H1 (cell line): ENCODE data around the gene HSPA4. TPM values are rescaled to one million over a fixed set of nuclear protein-coding genes. Genes with fewer than 3 reads are reported as not detected.

Experiments used
- CTCF ChIA-PET: fragments of 300-600 bp; sonication (Branson Sonifier 250); formaldehyde crosslinking; loops from one replicate; lab custom pipeline; 2021; ENCODE audit not compliant: partially characterized antibody; lab: Charles Lee
- POLR2A ChIA-PET: fragments of 300-600 bp; sonication (Branson Sonifier 250); formaldehyde crosslinking; loops from one replicate; lab custom pipeline; 2021; ENCODE audit warnings: inconsistent platforms; ENCODE audit not compliant: partially characterized antibody; lab: Charles Lee
- DNase-seq, 2 experiments: peaks; one replicate each; pipeline versions ENCODE4 v3.0.0 to v3.0.0-alpha.2; 2010 to 2022; ENCODE audit warnings: low spot score in 2 of 2, low read depth in 1 of 2, mixed read lengths in 1 of 2
- FAIRE-seq: peaks from 2 replicates; lab custom pipeline; 2011; peaks lifted over from hg19 to GRCh38; lab: Jason Lieb, UNC
- H2AFZ ChIP-seq: 2 replicates; pipeline ENCODE4 v1.8.1; 2012; ENCODE audit warnings: low read length, inconsistent platforms
- H2AK5ac ChIP-seq: 2 replicates; pipeline ENCODE4 v1.6.1; 2013; ENCODE audit warnings: low read depth, low read length
- H2BK120ac ChIP-seq: replicated peaks from 2 replicates; pipeline ENCODE3; 2013; ENCODE audit warnings: low read depth, low read length, inconsistent platforms
- H2BK12ac ChIP-seq: 2 replicates; pipeline ENCODE4 v1.6.1; 2013; ENCODE audit warnings: low read depth, low read length
- H2BK15ac ChIP-seq: 2 replicates; pipeline ENCODE4 v1.6.1; 2013; ENCODE audit warnings: low read length
- H2BK20ac ChIP-seq: 2 replicates; pipeline ENCODE4 v1.6.1; 2013; ENCODE audit warnings: low read length
- H2BK5ac ChIP-seq: 2 replicates; pipeline ENCODE4 v1.6.1; 2013; ENCODE audit warnings: low read depth, low read length
- H3K14ac ChIP-seq: 2 replicates; pipeline ENCODE4 v1.6.1; 2013; ENCODE audit warnings: inconsistent platforms; ENCODE audit not compliant: insufficient read length
- H3K18ac ChIP-seq: 2 replicates; pipeline ENCODE4 v1.6.1; 2013; ENCODE audit warnings: low read length; ENCODE audit errors: extremely low read depth
- H3K23ac ChIP-seq: 2 replicates; pipeline ENCODE4 v1.6.1; 2013; ENCODE audit warnings: inconsistent platforms; ENCODE audit not compliant: insufficient read length
- H3K23me2 ChIP-seq: 2 replicates; pipeline ENCODE4 v1.6.1; 2013; ENCODE audit warnings: low read depth, low read length
- H3K27ac ChIP-seq: 2 replicates; pipeline ENCODE4 v1.6.1; 2011; ENCODE audit warnings: low read depth, low read length, inconsistent platforms
- H3K27me3 ChIP-seq, 4 experiments: replicated peaks in 1 of 4; 1 replicate in 1 of 4; 2 replicates in 3 of 4; pipeline versions ENCODE4 v1.6.1 to v1.8.1; 2011 to 2013; ENCODE audit warnings: low read length in 3 of 4, mild to moderate bottlenecking in 3 of 4, inconsistent platforms in 2 of 4, mixed read lengths in 2 of 4, moderate library complexity in 1 of 4; ENCODE audit not compliant: control insufficient read depth in 3 of 4, insufficient read depth in 3 of 4; ENCODE audit errors: extremely low read depth in 1 of 4
- H3K36me3 ChIP-seq, 4 experiments: 2 replicates each; pipeline versions ENCODE4 v1.6.1 to v1.8.1; 2011 to 2013; ENCODE audit warnings: mild to moderate bottlenecking in 4 of 4, low read length in 3 of 4, moderate library complexity in 2 of 4, control low read depth in 1 of 4, inconsistent platforms in 1 of 4; ENCODE audit not compliant: insufficient read depth in 4 of 4, control insufficient read depth in 2 of 4
- H3K4ac ChIP-seq: replicated peaks from 2 replicates; pipeline ENCODE3; 2013; ENCODE audit warnings: low read length, low read depth, mixed read lengths, inconsistent platforms; ENCODE audit not compliant: insufficient read length
- H3K4me1 ChIP-seq, 4 experiments: replicated peaks in 1 of 4; 1 replicate in 1 of 4; 2 replicates in 3 of 4; pipeline versions ENCODE4 v1.6.1 to v1.8.1; 2011 to 2013; ENCODE audit warnings: low read length in 3 of 4, inconsistent platforms in 2 of 4, mixed read lengths in 1 of 4; ENCODE audit not compliant: insufficient read depth in 4 of 4, control insufficient read depth in 3 of 4
- H3K4me2 ChIP-seq, 2 experiments: 2 replicates each; pipeline versions ENCODE4 v1.6.1 to v1.8.1; 2011 to 2013; ENCODE audit warnings: low read depth in 2 of 2, low read length in 2 of 2, control low read depth in 1 of 2, inconsistent platforms in 1 of 2, mild to moderate bottlenecking in 1 of 2; ENCODE audit not compliant: insufficient read depth in 1 of 2
- H3K4me3 ChIP-seq, 4 experiments: fragments of 200-600, 300-600 bp in 1 of 4; sonication (generic), shearing (Covaris generic), sonication (Bioruptor Twin) in 1 of 4; 2 replicates each; pipeline versions ENCODE4 v1.5.1 to v1.8.1; 2011 to 2016; ENCODE audit warnings: low read length in 4 of 4, low read depth in 3 of 4, control low read depth in 2 of 4, inconsistent platforms in 2 of 4, mild to moderate bottlenecking in 2 of 4, mixed read lengths in 1 of 4, moderate library complexity in 1 of 4; ENCODE audit not compliant: insufficient read depth in 2 of 4; ENCODE audit errors: extremely low read depth in 1 of 4
- H3K56ac ChIP-seq: replicated peaks from 2 replicates; pipeline ENCODE3; 2013; ENCODE audit warnings: low read depth, mild to moderate bottlenecking, mixed read lengths, low read length, inconsistent platforms; ENCODE audit not compliant: insufficient read length
- H3K79me1 ChIP-seq: 2 replicates; pipeline ENCODE4 v1.6.1; 2013; ENCODE audit warnings: low read depth, low read length, control low read depth
- H3K79me2 ChIP-seq, 2 experiments: 2 replicates each; pipeline versions ENCODE4 v1.6.1 to v1.8.1; 2012 to 2013; ENCODE audit warnings: low read length in 2 of 2, mild to moderate bottlenecking in 2 of 2, inconsistent platforms in 1 of 2; ENCODE audit not compliant: insufficient read depth in 2 of 2, control insufficient read depth in 1 of 2
- H3K9ac ChIP-seq, 4 experiments: replicated peaks in 1 of 4; 1 replicate in 1 of 4; 2 replicates in 3 of 4; pipeline versions ENCODE4 v1.6.1 to v1.8.1; 2011 to 2013; ENCODE audit warnings: low read depth in 3 of 4, low read length in 3 of 4, control low read depth in 2 of 4, mild to moderate bottlenecking in 2 of 4, moderate library complexity in 2 of 4, inconsistent platforms in 1 of 4; ENCODE audit errors: extremely low read depth in 1 of 4
- H3K9me3 ChIP-seq, 2 experiments: 2 replicates each; pipeline versions ENCODE4 v1.6.1 to v1.8.1; 2012 to 2013; ENCODE audit warnings: mild to moderate bottlenecking in 2 of 2, moderate library complexity in 2 of 2, control low read depth in 1 of 2, inconsistent platforms in 1 of 2, low read depth in 1 of 2, low read length in 1 of 2, mixed read lengths in 1 of 2; ENCODE audit not compliant: insufficient read depth in 2 of 2
- H4K20me1 ChIP-seq, 2 experiments: replicated peaks in 1 of 2; 2 replicates each; pipeline versions ENCODE3 to v1.8.1; 2011 to 2013; ENCODE audit warnings: inconsistent platforms in 2 of 2, low read length in 2 of 2, mild to moderate bottlenecking in 1 of 2; ENCODE audit not compliant: insufficient read depth in 2 of 2, control insufficient read depth in 1 of 2
- H4K5ac ChIP-seq: 2 replicates; pipeline ENCODE4 v1.6.1; 2013; ENCODE audit warnings: low read length, low read depth, mixed read lengths, inconsistent platforms; ENCODE audit not compliant: insufficient read length
- H4K8ac ChIP-seq: 2 replicates; pipeline ENCODE4 v1.8.0; 2013; ENCODE audit warnings: mild to moderate bottlenecking, moderate library complexity, low read length, inconsistent platforms; ENCODE audit not compliant: insufficient read depth; ENCODE audit errors: extremely low read depth
- H4K91ac ChIP-seq: replicated peaks from 2 replicates; pipeline ENCODE3; 2013; ENCODE audit warnings: low read length, mixed read lengths, inconsistent platforms; ENCODE audit not compliant: insufficient read length
- ATF2 ChIP-seq: IDR thresholded peaks from 2 replicates; pipeline ENCODE4 v1.6.1; 2012; ENCODE audit warnings: low read length, inconsistent platforms
- MAFK ChIP-seq: IDR thresholded peaks from 2 replicates; pipeline ENCODE4 v1.6.1; 2012; ENCODE audit warnings: low read depth, mild to moderate bottlenecking, improper control_type of control experiment, low read length
- WGBS, 2 experiments: shearing (Covaris generic) in 1 of 2; methylation state at CpG; one replicate each; pipeline versions ENCODE4 v1.1.6 to v1.1.7; 2013 to 2015; ENCODE audit warnings: low lambda C conversion rate in 2 of 2, mixed read lengths in 2 of 2, inconsistent platforms in 1 of 2, low coverage in 1 of 2, missing lambda C conversion rate in 1 of 2; ENCODE audit not compliant: insufficient replicate concordance in 2 of 2, insufficient coverage in 1 of 2, insufficient read length in 1 of 2; ENCODE audit errors: extremely low coverage in 1 of 2, missing lambda C conversion rate in 1 of 2; 5-methylcytosine and 5-hydroxymethylcytosine counted together
- polyA plus RNA-seq, 7 experiments: library from polyadenylated mRNA; depleted of rRNA in 3 of 7; stranded (reverse) in 5 of 7; unstranded in 2 of 7; fragments of >200 nt in 5 of 7; fragments of 200-250 nt in 2 of 7; gene quantifications; 1 replicate in 5 of 7; 2 replicates in 1 of 7; 4 replicates in 1 of 7; pipeline versions ENCODE4 v1.2.1 to v1.2.3, GENCODE V29; 2011 to 2013; ENCODE audit warnings: missing spikeins in 2 of 7, mixed read lengths in 2 of 7
- total RNA-seq: library from RNA; stranded (reverse); fragmentation: NEBNext Ultra II Directional; extraction: Animal tissue kit (Norgen Biotek cat#: 25700); gene quantifications from 2 replicates; pipeline ENCODE4 v1.2.1, GENCODE V29; 2021

The HSPA4 gene
- total and polyA plus RNA-seq, 2 of the 8 experiments (the other 6 are each of a cell fraction or from before 2014, with no cell fraction given), result 28.9 to 445 TPM

GRCh38 chr5:133056891-133057290 lies 5.1 kb downstream of the HSPA4 start:
- H2BK120ac ChIP-seq, result no peak overlapping the region
- H4K8ac ChIP-seq, result no peak overlapping the region
- H3K4ac ChIP-seq, result no peak overlapping the region
- H2AK5ac ChIP-seq, result no peak overlapping the region
- POLR2A ChIA-PET, result interaction anchor here (0.6 to 1.7 kb wide), 4 partner anchors 9 to 151 kb away, joined by 3 to 5 read pairs (median 4); no protein-coding TSS in a partner anchor
- no peak overlapping the region for H3K56ac ChIP-seq
- no peaks in the 10 kb centered on the region for H3K36me3 ChIP-seq
- peaks cover 67 to 99% of the 10 kb centered on the region in 2 experiments for H3K79me2 ChIP-seq
- no peak overlapping the region for H2AFZ ChIP-seq
- H3K9ac ChIP-seq, result no peak overlapping the region
- peaks cover 23 to 32% of the 10 kb centered on the region in 2 experiments for H4K20me1 ChIP-seq
- H4K91ac ChIP-seq, result no peak overlapping the region
- peaks cover 0 to 6% (median 0%) of the 10 kb centered on the region in 4 experiments; a peak in 1 of 7 replicates for H3K4me1 ChIP-seq
- DNase-seq (no peak), FAIRE-seq (no peak)
- no peak overlapping the region for H3K27ac ChIP-seq
- no peak overlapping the region for H3K18ac ChIP-seq
- no peak overlapping the region for H3K4me2 ChIP-seq
- H4K5ac ChIP-seq, result no peak overlapping the region
- no peak overlapping the region for H3K23ac ChIP-seq
- H3K14ac ChIP-seq, result no peak overlapping the region
- peaks cover 4% of the 10 kb centered on the region; the same call in 1 of the 2 replicates for H3K79me1 ChIP-seq
- no peaks in the 10 kb centered on the region for H3K9me3 ChIP-seq
- CTCF ChIA-PET, result interaction anchor here (0.9 kb wide), 1 partner anchor 27 kb away, joined by 4 read pairs; no protein-coding TSS in a partner anchor
- H2BK15ac ChIP-seq, result no peak overlapping the region
- WGBS, 2 experiments, result 100% methylated on average over 1 of the region's 1 CpG; no CpG with 5 or more reads in 1 of the 2 experiments
- no peak overlapping the region for H2BK5ac ChIP-seq
- H3K23me2 ChIP-seq, result 0 out of 2 replicates have a peak, but pooled peaks cover 2% of the 10 kb centered on the region
- no peak overlapping the region for H2BK20ac ChIP-seq
- no peak overlapping the region for H2BK12ac ChIP-seq
- no peak overlapping the region for H3K4me3 ChIP-seq
- H3K27me3 ChIP-seq, result no peaks in the 10 kb centered on the region
- TF ChIP-seq MAFK (no peak), ATF2 (no peak)
